Kidney epithelial cell (primary cell): ENCODE measurements around the gene HAAO. TPM values are rescaled to one million over a fixed set of nuclear protein-coding genes. Genes with fewer than 3 reads are reported as not detected.

Experiments used
- DNase-seq: peaks from one replicate; pipeline ENCODE4 v3.0.0-alpha.2; 2010; ENCODE audit warnings: low read depth
- H3K27me3 ChIP-seq: 2 replicates; pipeline ENCODE4 v1.6.0; 2011; ENCODE audit warnings: low read length; ENCODE audit not compliant: control insufficient read depth, insufficient read depth
- H3K36me3 ChIP-seq: 2 replicates; pipeline ENCODE4 v1.5.1; 2011; ENCODE audit warnings: low read length; ENCODE audit not compliant: control insufficient read depth, insufficient read depth
- H3K4me3 ChIP-seq: 2 replicates; pipeline ENCODE4 v1.5.1; 2011; ENCODE audit warnings: low read depth, mild to moderate bottlenecking, control low read depth, low read length
- CTCF ChIP-seq: IDR thresholded peaks from 2 replicates; pipeline ENCODE4 v1.5.1; 2011; ENCODE audit warnings: mild to moderate bottlenecking, moderate library complexity, low read length, control low read depth, inconsistent platforms; ENCODE audit not compliant: insufficient read depth, poor library complexity, severe bottlenecking
- total RNA-seq: library from RNA; depleted of rRNA; stranded (reverse); fragments of >200 nt; gene quantifications from 2 replicates; pipeline ENCODE4 v1.2.3, GENCODE V29; 2015

The HAAO gene
- total RNA-seq, 1 donor from 2014 or later, result 1.5 TPM

- H3K27me3 ChIP-seq, result peaks cover 14% of the 10 kb centered on the region
- no peak for TF ChIP-seq CTCF
- DNase-seq, result no peak
- no peaks in the 10 kb centered on the region for H3K36me3 ChIP-seq
- H3K4me3 ChIP-seq, result no peak overlapping the region
Measured at GRCh38 chr2:42789751-42790150, 2.6 kb downstream of the HAAO start.

GRCh38 chr2:42788882-42789281, 3.5 kb downstream of the HAAO start:
- H3K4me3 ChIP-seq, result no peak overlapping the region
- peaks cover 14% of the 10 kb centered on the region for H3K27me3 ChIP-seq
- no peak for DNase-seq
- no peaks in the 10 kb centered on the region for H3K36me3 ChIP-seq
- no peak for TF ChIP-seq CTCF

- no peak overlapping the region for H3K4me3 ChIP-seq
- H3K27me3 ChIP-seq, result peaks cover 14% of the 10 kb centered on the region
- no peaks in the 10 kb centered on the region for H3K36me3 ChIP-seq
- no peak for TF ChIP-seq CTCF
- DNase-seq, result no peak
Measured at GRCh38 chr2:42788478-42788793, 3.9 kb downstream of the HAAO start.

GRCh38 chr2:42787788-42788477, 4.5 kb downstream of the HAAO start:
- Histone ChIP-seq H3K4me3 (no peak overlapping the region), H3K27me3 (peaks cover 10% of the 10 kb centered on the region), H3K36me3 (no peaks in the 10 kb centered on the region)
- DNase-seq, result no peak
- no peak for TF ChIP-seq CTCF

- no peak for DNase-seq
- no peak for TF ChIP-seq CTCF
- Histone ChIP-seq H3K4me3 (no peak overlapping the region), H3K27me3 (peaks cover 6% of the 10 kb centered on the region), H3K36me3 (no peaks in the 10 kb centered on the region)
Measured at GRCh38 chr2:42787424-42787787, 5.0 kb downstream of the HAAO start.
